Bladder microvascular endothelial cell (primary cell): ENCODE data around the gene JADE3. TPM values are rescaled to one million over a fixed set of nuclear protein-coding genes. Genes with fewer than 3 reads are reported as not detected.

Source experiments
- total RNA-seq: library from RNA; depleted of rRNA; stranded (reverse); fragments of >200 nt; gene quantifications from 2 replicates; pipeline ENCODE4 v1.2.3, GENCODE V29; 2014

The JADE3 gene
- 6.8 and 13.5 TPM in 2 replicates for total RNA-seq

DNA sequence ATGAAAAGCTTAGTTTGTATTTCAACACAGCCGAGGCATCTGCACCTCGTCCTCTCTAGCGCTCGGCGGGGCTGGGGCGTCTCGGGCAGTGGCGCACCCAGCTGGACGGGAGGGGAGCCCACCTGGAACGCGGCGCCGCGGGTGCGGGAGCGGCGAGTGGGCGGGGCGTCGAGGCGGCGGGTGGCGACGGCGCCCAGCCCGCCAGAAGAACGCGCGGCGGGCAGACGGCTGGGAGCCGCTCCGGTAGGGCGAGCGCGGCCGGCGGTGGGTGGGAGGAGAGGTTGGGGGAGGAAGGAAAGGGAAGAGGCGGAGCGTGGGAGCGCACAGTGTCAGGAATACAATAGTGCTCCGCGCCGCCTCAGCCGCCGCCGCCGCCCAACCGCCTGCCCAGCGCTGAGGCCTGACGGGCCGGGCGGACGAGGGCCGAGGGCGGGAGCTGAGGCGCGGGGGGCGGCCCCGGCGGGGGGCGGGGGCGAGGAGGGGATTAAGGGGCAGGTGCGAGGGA is at the start of gene JADE3:
TSS of gene JADE3 (plus strand) at position 324 of the 505 bp plus-strand sequence. CDS start 72,474 bp downstream, outside the sequence.

GRCh38 chrX:47078129-47079043 is 166.2 kb downstream of the JADE3 start, which contains the start of gene RGN:
TSS of gene RGN (plus strand) at chrX:47078443. CDS start at chrX:47081145, 2,702 bp downstream.

Other genes with a start within 250 kb of the JADE3 start
- gene SLC9A7, start 153.3 kb upstream of the JADE3 start, total RNA-seq = 3.9 and 13.3 TPM in 2 replicates
- gene RP2, start 75.4 kb upstream of the JADE3 start, total RNA-seq = 24.8 and 31.3 TPM in 2 replicates
- under 0.01 and 0.57 TPM in 2 replicates for gene RGN, start 166.0 kb downstream of the JADE3 start, total RNA-seq
- gene NDUFB11, start 232.3 kb downstream of the JADE3 start, total RNA-seq = 51.6 and 66.5 TPM in 2 replicates
- 51.5 and 64.1 TPM in 2 replicates for gene RBM10, start 232.8 kb downstream of the JADE3 start, total RNA-seq